G401 (cell line): ENCODE measurements around the gene DYTN. TPM values are rescaled to one million over a fixed set of nuclear protein-coding genes. Genes with fewer than 3 reads are reported as not detected.
"Not testable (repeated sequence)": the region's sequence is repeated elsewhere in the genome, so short reads cannot be mapped to it uniquely, and the experiment has no call there.

Source experiments
- DNase-seq: peaks from one replicate; pipeline ENCODE4 v3.0.0-alpha.2; 2015; ENCODE audit warnings: low spot score
- in situ Hi-C: cut with HindIII; loops from 2 replicates; pipeline ENCODE4 v1.10.0; 2016; ENCODE audit warnings: low sequenced_read_pairs, mixed read lengths
- total RNA-seq: library from RNA; depleted of rRNA; stranded (reverse); fragments of >200 nt; shearing (Covaris generic); gene quantifications from 2 replicates; pipeline ENCODE4 v1.2.3, GENCODE V29; 2014; rRNA removed

DYTN gene
- total RNA-seq = not detected in 2 replicates

- no peak for DNase-seq
- in situ Hi-C loops = no loop called here
Measured at GRCh38 chr2:206718296-206718695, at the start of gene DYTN. Gene DYTN (minus strand): TSS chr2:206718396. CDS start chr2:206718279, 117 bp downstream.

DNA sequence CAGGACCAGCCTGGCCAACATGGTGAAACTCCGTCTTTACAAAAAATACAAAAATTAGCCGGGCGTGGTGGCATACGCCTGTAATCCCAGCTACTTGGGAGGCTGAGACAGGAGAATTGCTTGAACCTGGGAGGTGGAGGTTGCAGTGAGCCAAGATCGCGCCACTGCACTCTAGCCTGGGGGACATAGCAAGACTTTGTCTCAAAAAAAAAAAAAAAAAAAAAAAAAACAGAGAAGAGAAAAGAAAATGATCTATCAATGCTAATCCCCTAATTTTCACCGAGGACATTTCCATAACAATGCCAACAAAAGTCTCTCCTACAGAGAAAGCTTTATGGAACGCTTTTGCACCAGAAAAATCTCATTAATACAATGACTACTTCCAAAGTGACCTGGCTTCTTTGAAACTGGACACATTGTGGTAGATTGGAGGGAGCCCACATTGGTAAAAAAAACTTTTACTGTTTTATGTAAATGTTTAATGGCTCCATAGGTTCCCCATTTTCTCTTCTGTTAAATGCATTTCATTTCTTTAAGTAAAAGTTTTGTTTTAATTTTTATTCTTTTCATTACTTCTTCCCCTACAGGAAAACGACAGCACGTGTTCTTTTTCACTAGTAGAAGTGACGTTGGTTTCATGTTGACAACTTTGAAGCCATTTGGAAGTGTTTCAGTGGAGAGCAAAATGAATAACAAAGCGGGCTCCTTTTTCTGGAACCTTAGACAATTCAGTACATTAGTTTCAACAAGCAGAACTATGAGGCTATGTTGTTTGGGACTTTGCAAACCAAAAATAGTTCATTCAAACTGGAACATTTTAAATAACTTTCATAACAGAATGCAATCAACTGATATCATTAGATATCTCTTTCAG, 48.1 kb upstream of the DYTN start:
- no peak for DNase-seq
- in situ Hi-C loops = no loop called here

- DNase-seq = peak; percentile 91
- in situ Hi-C loops = no loop called here
Measured at GRCh38 chr2:206765242-206766056, 47.3 kb upstream of the DYTN start, which contains the start of the genes FASTKD2 and MDH1B. Gene FASTKD2 (plus strand): TSS chr2:206765606. CDS start chr2:206766694, 1,088 bp downstream. Gene MDH1B (minus strand): TSS chr2:206765328. CDS start chr2:206765271, 57 bp downstream.

DNA sequence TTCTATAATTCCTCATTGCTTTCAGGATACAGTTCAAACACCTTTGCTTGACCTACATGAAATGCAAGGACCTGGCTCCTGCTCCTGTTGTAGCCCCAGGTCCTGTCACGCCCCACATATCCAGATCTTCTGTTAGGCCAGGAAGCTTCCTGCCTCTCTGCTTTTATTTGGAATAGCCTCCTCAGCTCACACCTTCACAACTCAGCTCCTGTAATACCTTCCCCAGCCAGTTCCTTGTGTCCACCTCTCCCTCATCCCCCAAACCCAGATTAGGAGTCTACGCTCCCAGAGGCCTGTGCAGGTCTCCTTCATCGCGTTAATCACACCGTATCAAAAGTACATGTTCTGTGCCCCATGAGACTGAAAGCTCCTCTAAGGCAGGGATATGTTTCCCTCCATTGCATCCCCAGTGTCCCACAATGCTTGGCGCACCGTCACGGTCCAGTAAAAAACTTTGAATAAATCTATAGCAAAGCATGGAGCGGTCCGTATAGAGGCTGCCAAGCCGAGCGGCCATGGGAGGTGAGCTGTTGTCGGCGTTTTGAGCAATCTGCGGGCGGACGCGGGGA, 46.6 kb upstream of the DYTN start:
- DNase-seq = no peak

GRCh38 chr2:206756816-206757215, 38.6 kb upstream of the DYTN start:
- in situ Hi-C loops = no loop called here
- no peak for DNase-seq

More for the DNA sequence above, 46.6 kb upstream of the DYTN start:
- in situ Hi-C loops = no loop called here

- no peak for DNase-seq
- in situ Hi-C loops = no loop called here
Measured at GRCh38 chr2:206740800-206741199, 22.6 kb upstream of the DYTN start.

DNA sequence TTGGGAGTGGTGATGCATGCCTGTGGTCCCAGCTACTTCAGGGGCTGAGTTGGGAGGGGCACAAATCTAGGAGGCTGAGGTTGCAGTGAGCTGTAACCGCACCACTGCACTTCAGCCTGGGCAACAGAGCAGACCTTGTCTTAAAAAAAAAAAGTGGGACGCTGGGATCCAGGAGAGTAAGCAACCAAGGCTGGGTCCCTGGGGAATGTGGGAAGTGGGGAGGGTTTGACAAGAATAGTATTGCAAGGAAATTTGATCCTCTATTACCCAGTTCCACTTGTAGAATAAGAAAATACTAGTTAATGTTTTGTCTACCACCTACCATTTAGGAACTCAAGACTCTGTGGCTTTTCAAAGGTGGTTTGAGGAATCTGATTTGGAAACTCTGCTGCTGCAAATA, 21.1 kb upstream of the DYTN start:
- DNase-seq = no peak
- in situ Hi-C loops = no loop called here

DNA sequence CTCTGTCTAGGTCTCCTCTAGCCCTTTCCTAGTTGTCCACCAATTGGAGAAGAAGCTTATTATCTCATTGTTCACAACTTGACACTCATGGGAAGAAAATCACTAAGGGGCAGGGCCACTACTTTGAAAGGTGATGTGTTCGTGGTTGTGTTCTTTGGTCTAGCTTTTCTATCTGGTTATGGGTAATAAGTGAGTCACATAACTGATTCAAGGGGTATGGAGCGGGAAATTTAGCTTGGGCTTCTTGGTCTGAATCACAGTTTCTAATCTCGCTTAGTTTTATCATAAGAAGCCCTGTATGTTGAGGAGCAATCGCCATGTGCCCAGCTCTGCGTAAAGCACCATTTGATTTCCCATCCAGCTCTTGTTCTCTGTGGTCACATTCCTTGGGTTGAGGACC, 18.7 kb upstream of the DYTN start:
- in situ Hi-C loops = no loop called here
- no peak for DNase-seq

DNA sequence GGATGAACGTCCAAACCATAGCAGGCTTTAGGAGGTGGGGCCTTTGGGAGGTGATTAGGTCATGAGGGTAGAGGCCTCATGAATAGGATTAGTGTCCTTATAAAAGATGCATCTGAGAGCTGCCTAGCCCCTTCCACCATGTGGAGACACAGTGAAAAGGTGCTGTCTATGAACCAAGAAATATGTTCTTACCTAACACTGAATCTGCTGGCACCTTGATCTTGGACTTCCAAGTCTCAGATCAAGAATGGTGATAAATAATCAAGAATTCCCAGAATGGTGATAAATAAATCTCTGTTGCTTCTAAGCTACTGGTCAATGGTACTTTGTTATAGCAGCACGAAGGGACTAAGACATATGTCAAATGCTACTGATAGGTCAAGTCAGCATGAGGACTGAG, 15.1 kb upstream of the DYTN start:
- in situ Hi-C loops = no loop called here
- DNase-seq = no peak

GRCh38 chr2:206728277-206729199, 10.3 kb upstream of the DYTN start:
- no peak for DNase-seq
- in situ Hi-C loops = no loop called here

GRCh38 chr2:206727287-206727686, 9.1 kb upstream of the DYTN start:
- no peak for DNase-seq
- in situ Hi-C loops = no loop called here

- no peak for DNase-seq
- in situ Hi-C loops = no loop called here
Measured at GRCh38 chr2:206723288-206723687, 5.1 kb upstream of the DYTN start.

- in situ Hi-C loops = no loop called here
Measured at GRCh38 chr2:206721256-206721920, 3.2 kb upstream of the DYTN start.

GRCh38 chr2:206716623-206717022, 1.6 kb downstream of the DYTN start:
- DNase-seq = no peak
- in situ Hi-C loops = no loop called here

More at GRCh38 chr2:206721256-206721920, 3.2 kb upstream of the DYTN start:
- no peak for DNase-seq

GRCh38 chr2:206715183-206715582, 3.0 kb downstream of the DYTN start:
- in situ Hi-C loops, DNase-seq: not testable (repeated sequence)

DNA sequence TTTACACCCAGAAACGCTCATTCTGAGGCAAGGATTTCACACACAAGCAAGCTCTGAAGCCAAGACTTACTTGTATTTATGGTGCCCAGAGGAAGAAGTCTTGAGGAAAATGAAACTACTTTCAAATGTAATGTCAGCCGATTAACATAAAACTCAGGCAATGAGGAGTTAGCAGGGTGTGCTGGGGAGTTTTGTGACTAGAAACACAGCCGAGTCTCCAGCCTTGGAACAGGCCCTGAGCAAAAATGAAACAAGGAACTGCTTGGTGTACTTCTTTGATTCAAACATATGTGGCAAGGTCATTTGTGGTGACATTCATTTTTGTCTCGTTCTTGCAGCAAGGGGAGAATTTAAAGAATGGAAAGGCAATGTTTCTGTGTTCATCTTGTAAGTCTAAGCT, 4.5 kb downstream of the DYTN start:
- in situ Hi-C loops = no loop called here
- DNase-seq = no peak

GRCh38 chr2:206708286-206708685, 9.9 kb downstream of the DYTN start:
- in situ Hi-C loops = no loop called here
- no peak for DNase-seq

GRCh38 chr2:206707164-206707701, 11.0 kb downstream of the DYTN start:
- in situ Hi-C loops = no loop called here
- no peak for DNase-seq
